Thyroid gland (tissue), 4 donors: ENCODE data around the gene MUC6.

Experiments used
- CTCF ChIP-seq, 6 experiments: fragments of 200-600 bp in 3 of 6; fragments of 450-650 bp in 3 of 6; sonication (generic) in 3 of 6; IDR thresholded peaks; one replicate each; pipeline ENCODE4 v1.5.1; 2016 to 2019; ENCODE audit warnings: antibody characterized with exemption in 6 of 6, mild to moderate bottlenecking in 2 of 6, inconsistent platforms in 1 of 6, moderate library complexity in 1 of 6
- POLR2A ChIP-seq, 2 donors: fragments of 450-650 bp; IDR thresholded peaks; one replicate each; pipeline ENCODE4 v1.6.1; 2017; ENCODE audit warnings: antibody characterized with exemption in 2 of 2, mild to moderate bottlenecking in 2 of 2, moderate library complexity in 1 of 2

- no peak for TF ChIP-seq CTCF (IDR thresholded peaks at IDR 0.05)
- TF ChIP-seq POLR2A (IDR thresholded peaks at IDR 0.05): no peak
These were observed 63.3 kb downstream of the MUC6 start for GRCh38 chr11:973237-973636.
